NB4 (cell line): Measurements from ENCODE around the gene HBE1.
"Not testable (repeated sequence)": the region's sequence is repeated elsewhere in the genome, so short reads cannot be mapped to it uniquely, and the experiment has no call there.

Experiments
- DNase-seq: peaks from one replicate; pipeline ENCODE4 v3.0.0; 2010; ENCODE audit warnings: low read depth
- H3K4me3 ChIP-seq: one replicate; pipeline ENCODE4 v1.5.1; 2011; ENCODE audit warnings: mild to moderate bottlenecking, low read depth, low read length, moderate library complexity
- CTCF ChIP-seq: IDR thresholded peaks from one replicate; pipeline ENCODE4 v1.5.1; 2012; ENCODE audit warnings: low read depth, low read length
- MYC ChIP-seq: IDR thresholded peaks from 2 replicates; pipeline ENCODE4 v1.6.1; 2011; ENCODE audit warnings: low read depth, low read length
- POLR2A ChIP-seq: IDR thresholded peaks from 2 replicates; pipeline ENCODE4 v1.6.1; 2011; ENCODE audit warnings: mild to moderate bottlenecking; ENCODE audit not compliant: insufficient read length; ENCODE audit errors: extremely low read depth
- TF ChIP-seq, protein P1 (sequence below): IDR thresholded peaks from 2 replicates; pipeline ENCODE4 v1.6.1; 2011; ENCODE audit warnings: low read depth, low read length

The HBE1 gene

GRCh38 chr11:5252192-5252918, 17.4 kb downstream of the HBE1 start:
- TF ChIP-seq POLR2A (no peak), CTCF (no peak), MYC (no peak)
- TF ChIP-seq, protein P1, sequence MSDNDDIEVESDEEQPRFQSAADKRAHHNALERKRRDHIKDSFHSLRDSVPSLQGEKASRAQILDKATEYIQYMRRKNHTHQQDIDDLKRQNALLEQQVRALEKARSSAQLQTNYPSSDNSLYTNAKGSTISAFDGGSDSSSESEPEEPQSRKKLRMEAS = no peak
- no peak for DNase-seq
- H3K4me3 ChIP-seq = no peak overlapping the region

GRCh38 chr11:5251746-5252145, 18.0 kb downstream of the HBE1 start:
- no peak for TF ChIP-seq POLR2A
- TF ChIP-seq, protein P1 = no peak
- TF ChIP-seq MYC = no peak
- TF ChIP-seq CTCF = no peak
- no peak overlapping the region for H3K4me3 ChIP-seq
- DNase-seq = no peak

DNA sequence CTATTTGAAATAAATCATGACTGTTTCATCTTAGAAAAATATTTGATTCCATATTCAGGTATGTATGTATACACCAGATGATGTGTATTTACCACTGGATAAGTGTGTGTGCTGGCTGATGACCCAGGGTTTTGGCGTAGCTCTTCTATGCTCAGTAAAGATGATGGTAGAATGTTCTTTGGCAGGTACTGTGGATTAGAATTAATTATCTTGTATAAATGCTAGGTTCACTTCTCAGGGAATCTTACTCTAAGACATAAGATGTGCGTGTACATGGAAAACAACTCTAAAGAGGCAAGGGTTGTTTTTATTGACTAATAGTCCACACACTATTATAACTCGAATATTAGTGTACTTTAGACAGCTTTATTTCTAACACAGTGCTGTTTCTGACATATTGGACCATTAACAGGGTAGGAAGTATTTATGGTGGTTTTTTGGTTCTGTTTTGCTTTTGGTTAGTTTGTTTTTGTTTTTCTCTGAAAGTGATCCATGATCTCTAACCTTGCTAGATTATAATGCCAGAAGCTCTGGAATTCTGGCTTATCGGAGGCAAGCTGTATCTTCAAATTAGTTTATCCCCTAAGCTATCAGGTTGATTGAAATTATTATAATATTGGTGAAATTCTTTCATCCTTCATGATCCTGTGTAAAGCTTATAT, 19.1 kb downstream of the HBE1 start:
- no peak overlapping the region for H3K4me3 ChIP-seq
- no peak for DNase-seq
- TF ChIP-seq, protein P1 = no peak
- TF ChIP-seq CTCF (no peak), MYC (no peak), POLR2A (no peak)

GRCh38 chr11:5249807-5250396, 19.8 kb downstream of the HBE1 start, which contains the start of gene HBG1:
Gene HBG1 (minus strand): TSS chr11:5249857. CDS start chr11:5249804, 53 bp downstream.
- not testable (repeated sequence) for DNase-seq, H3K4me3 ChIP-seq

DNA sequence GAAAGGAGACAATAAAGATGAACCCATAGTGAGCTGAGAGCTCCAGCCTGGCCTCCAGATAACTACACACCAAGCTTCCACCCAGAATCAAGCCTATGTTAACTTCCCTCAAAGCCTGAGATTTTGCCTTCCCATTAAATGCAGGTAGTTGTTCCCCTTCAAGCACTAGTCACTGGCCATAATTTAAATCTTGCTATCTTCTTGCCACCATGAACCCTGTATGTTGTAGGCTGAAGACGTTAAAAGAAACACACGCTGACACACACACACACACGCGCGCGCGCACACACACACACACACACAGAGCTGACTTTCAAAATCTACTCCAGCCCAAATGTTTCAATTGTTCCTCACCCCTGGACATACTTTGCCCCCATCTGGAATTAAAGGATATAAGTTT, 21.2 kb downstream of the HBE1 start:
- DNase-seq, H3K4me3 ChIP-seq: not testable (repeated sequence)

GRCh38 chr11:5247472-5248192, 22.1 kb downstream of the HBE1 start:
- TF ChIP-seq CTCF (no peak), MYC (no peak), POLR2A (no peak)
- TF ChIP-seq, protein P1 = no peak
- no peak for DNase-seq

More at GRCh38 chr11:5247472-5248192, 22.1 kb downstream of the HBE1 start:
- no peak overlapping the region for H3K4me3 ChIP-seq
